ENCODE results near the gene TMED5.

DNA sequence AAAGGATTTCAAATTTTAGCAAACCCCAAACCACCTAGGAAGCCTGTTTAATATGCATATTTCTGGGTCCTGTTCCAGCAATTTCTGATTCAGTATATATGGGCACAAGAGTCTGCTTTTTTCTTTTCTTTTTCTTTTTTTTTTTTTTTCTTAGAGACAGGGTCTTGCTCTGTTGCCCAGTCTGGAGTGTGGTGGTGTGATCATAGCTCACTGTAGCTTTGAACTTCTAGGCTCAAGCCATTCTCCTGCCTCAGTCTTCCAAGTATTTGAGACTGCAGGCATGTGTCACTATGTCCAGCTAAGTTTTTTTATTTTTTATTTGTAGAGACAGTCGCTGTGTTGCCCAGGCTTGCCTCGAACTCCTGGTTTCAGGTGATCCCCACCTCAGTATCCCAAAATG, 35.1 kb upstream of the TMED5 start:
- TF ChIP-seq, protein P1, sequence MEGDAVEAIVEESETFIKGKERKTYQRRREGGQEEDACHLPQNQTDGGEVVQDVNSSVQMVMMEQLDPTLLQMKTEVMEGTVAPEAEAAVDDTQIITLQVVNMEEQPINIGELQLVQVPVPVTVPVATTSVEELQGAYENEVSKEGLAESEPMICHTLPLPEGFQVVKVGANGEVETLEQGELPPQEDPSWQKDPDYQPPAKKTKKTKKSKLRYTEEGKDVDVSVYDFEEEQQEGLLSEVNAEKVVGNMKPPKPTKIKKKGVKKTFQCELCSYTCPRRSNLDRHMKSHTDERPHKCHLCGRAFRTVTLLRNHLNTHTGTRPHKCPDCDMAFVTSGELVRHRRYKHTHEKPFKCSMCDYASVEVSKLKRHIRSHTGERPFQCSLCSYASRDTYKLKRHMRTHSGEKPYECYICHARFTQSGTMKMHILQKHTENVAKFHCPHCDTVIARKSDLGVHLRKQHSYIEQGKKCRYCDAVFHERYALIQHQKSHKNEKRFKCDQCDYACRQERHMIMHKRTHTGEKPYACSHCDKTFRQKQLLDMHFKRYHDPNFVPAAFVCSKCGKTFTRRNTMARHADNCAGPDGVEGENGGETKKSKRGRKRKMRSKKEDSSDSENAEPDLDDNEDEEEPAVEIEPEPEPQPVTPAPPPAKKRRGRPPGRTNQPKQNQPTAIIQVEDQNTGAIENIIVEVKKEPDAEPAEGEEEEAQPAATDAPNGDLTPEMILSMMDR (IDR thresholded peaks at IDR 0.05), result no peak
- TF ChIP-seq POLR2A (IDR thresholded peaks at IDR 0.05), result no peak

All from esophagus squamous epithelium (tissue), 4 donors.